Activated B cell treated with CpG ODN at 0.5 μM for 24 hours (primary cell): ENCODE results near the gene TIMM23B. TPM values are rescaled to one million over a fixed set of nuclear protein-coding genes. Genes with fewer than 3 reads are reported as not detected.
"Not testable (repeated sequence)": the region's sequence is repeated elsewhere in the genome, so short reads cannot be mapped to it uniquely, and the experiment has no call there.

Source experiments
- ATAC-seq: fragments of 200-7000 bp; cut with Tn5 transposase; one replicate; pipeline ENCODE4 v1.10.0; 2021; ENCODE audit warnings: low read depth, mild to moderate bottlenecking, moderate library complexity
- CTCF ChIA-PET: fragments of 350-600 bp; sonication (Branson Sonifier 250); formaldehyde crosslinking; loops from one replicate; lab custom pipeline; 2021; ENCODE audit warnings: antibody characterized with exemption; lab: Charles Lee
- POLR2A ChIA-PET: fragments of 350-600 bp; sonication (Branson Sonifier 250); formaldehyde crosslinking; loops from one replicate; lab custom pipeline; 2021; ENCODE audit warnings: antibody characterized with exemption; lab: Charles Lee
- DNase-seq: peaks from one replicate; pipeline ENCODE4 v3.0.0; 2022
- H3K27ac Mint-ChIP-seq: one replicate; pipeline ENCODE4 v1.8.0; 2020; ENCODE audit warnings: mixed read lengths
- H3K27me3 Mint-ChIP-seq: one replicate; pipeline ENCODE4 v1.8.0; 2021; ENCODE audit warnings: mixed read lengths
- H3K36me3 Mint-ChIP-seq: one replicate; pipeline ENCODE4 v1.8.0; 2021; ENCODE audit warnings: low read depth, mixed read lengths
- H3K4me1 Mint-ChIP-seq: one replicate; pipeline ENCODE4 v1.8.0; 2021; ENCODE audit warnings: mixed read lengths
- H3K4me3 Mint-ChIP-seq: one replicate; pipeline ENCODE4 v1.8.0; 2020; ENCODE audit warnings: mild to moderate bottlenecking, mixed read lengths
- H3K9me3 Mint-ChIP-seq: one replicate; pipeline ENCODE4 v1.8.0; 2020; ENCODE audit warnings: mixed read lengths
- intact Hi-C: fragments of 100-400 bp; cut with micrococcal nuclease; formaldehyde crosslinking; loops from one replicate; pipeline ENCODE4 v1.15.1; 2024
- total RNA-seq: library from RNA; stranded (reverse); gene quantifications from 2 replicates; pipeline ENCODE4 v1.2.3, GENCODE V29; 2022

The TIMM23B gene
- total RNA-seq, 1 donor from 2014 or later, result 33.3 TPM

DNA sequence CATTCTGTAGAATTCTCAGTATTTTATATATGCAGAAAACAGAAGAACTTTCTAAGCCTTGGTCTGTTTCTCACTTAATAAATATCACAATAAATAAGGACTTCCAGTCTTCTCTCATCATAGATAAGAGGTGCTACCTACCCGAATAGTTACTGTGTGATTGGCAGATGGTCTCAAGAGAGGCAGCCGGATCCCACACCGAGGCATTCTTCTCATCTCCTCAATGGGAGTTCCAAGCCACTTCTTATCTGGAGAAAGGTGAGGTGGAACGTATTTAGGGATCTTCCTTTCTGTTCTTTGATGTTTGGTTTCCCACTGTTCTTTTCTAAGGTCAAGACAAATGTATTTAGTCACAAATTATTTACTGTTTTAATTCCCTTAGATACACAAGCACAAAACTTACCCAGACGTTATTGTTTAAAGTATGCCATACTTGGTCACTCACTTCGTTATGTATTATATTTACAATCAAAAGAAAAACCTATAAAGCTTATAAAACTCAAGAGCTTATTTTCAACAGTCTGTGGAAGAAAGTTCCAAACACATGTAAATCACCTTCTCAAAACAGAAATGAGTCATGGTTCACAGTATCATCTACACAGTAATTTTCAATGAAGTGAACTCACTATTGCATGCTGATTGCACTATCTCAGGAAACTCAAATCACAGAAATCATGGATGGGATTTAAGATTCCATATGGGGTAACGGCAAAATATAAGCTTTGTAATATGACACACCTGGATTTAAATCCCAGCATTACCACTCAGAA is 9.7 kb upstream of the TIMM23B start:
- H3K4me3 Mint-ChIP-seq, H3K27ac Mint-ChIP-seq, intact Hi-C loops, POLR2A ChIA-PET, ATAC-seq, DNase-seq, H3K4me1 Mint-ChIP-seq, CTCF ChIA-PET, H3K27me3 Mint-ChIP-seq, H3K9me3 Mint-ChIP-seq: not testable (repeated sequence)
- H3K36me3 Mint-ChIP-seq, result peaks cover 25% of the 10 kb centered on the region

DNA sequence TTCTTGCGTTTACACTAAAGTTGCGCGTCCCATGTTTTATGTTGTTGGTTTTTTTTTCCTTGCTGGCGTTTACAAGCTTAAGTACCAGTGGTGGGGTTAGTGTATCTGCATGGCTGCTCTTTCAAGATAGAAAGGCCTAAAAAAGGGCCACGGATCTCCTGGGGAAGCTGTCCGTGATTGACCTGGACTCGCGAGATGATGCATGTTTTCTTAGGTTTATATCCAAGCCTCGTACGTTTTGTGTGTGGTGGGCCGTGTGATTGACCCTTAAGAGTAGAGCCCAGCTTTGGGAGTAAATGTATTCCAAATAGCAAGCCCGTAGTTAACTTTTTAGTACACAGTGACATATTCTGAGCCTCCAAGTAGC is 469 bp downstream of the TIMM23B start:
- H3K4me1 Mint-ChIP-seq, result peaks cover 38% of the 10 kb centered on the region
- H3K27me3 Mint-ChIP-seq, DNase-seq, H3K9me3 Mint-ChIP-seq, CTCF ChIA-PET: not testable (repeated sequence)
- POLR2A ChIA-PET, result interaction anchor here (1.2 kb wide), 1 partner anchor 403 kb away, joined by 3 read pairs; no protein-coding TSS in a partner anchor
- intact Hi-C loops, result loop anchor here (1.0 kb wide), 1 partner anchor 682 kb away; no protein-coding TSS in a partner anchor
- H3K27ac Mint-ChIP-seq, result peak overlapping the region; percentile 91
- peak overlapping the region; percentile 100 for H3K4me3 Mint-ChIP-seq
- ATAC-seq, result peak; percentile 2
- peaks cover 25% of the 10 kb centered on the region for H3K36me3 Mint-ChIP-seq

DNA sequence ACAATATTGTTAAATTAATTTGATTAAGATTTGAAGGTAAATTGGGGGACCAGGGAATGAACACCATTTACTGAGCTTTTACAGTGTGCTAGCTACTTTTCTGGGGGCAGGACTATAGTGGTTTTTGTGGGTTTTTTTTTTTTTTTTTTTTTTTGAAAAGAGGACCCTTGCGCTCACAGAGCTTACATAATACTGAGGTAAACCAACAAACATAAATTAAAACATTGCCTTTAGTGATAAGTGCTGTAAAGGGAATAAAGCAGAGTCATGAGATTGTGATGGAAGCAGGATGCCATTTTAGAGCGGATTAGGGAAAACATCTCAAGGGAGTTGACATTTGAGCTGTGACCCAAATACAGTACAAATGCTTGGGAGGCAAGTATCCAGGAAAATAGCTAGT is 1.8 kb downstream of the TIMM23B start:
- H3K27me3 Mint-ChIP-seq, CTCF ChIA-PET, intact Hi-C loops, ATAC-seq, POLR2A ChIA-PET, DNase-seq, H3K27ac Mint-ChIP-seq, H3K9me3 Mint-ChIP-seq: not testable (repeated sequence)
- peaks cover 28% of the 10 kb centered on the region for H3K36me3 Mint-ChIP-seq
- peaks cover 35% of the 10 kb centered on the region for H3K4me1 Mint-ChIP-seq
- peak overlapping the region; percentile 8 for H3K4me3 Mint-ChIP-seq

DNA sequence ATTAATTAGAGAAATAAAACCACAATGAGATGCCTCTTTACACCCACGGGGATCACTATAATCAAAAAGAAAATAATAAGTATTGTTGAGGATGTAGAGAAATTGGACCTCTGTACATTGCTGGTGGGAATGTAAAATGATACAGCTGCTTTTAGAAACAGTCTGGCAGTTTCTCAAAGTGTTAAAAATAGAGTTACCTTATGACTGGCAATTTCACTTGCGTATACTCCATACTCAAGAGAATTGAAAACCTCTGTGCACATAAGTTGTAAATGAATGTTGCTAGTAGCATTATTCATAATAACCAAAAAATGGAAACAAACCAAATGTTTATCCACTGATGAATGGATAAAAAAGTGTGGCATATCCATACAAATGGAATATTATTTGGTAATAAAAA is 6.3 kb downstream of the TIMM23B start:
- H3K9me3 Mint-ChIP-seq, H3K27ac Mint-ChIP-seq, H3K27me3 Mint-ChIP-seq, DNase-seq, ATAC-seq, POLR2A ChIA-PET, H3K4me1 Mint-ChIP-seq, intact Hi-C loops, H3K4me3 Mint-ChIP-seq, CTCF ChIA-PET: not testable (repeated sequence)
- peaks cover 34% of the 10 kb centered on the region for H3K36me3 Mint-ChIP-seq

DNA sequence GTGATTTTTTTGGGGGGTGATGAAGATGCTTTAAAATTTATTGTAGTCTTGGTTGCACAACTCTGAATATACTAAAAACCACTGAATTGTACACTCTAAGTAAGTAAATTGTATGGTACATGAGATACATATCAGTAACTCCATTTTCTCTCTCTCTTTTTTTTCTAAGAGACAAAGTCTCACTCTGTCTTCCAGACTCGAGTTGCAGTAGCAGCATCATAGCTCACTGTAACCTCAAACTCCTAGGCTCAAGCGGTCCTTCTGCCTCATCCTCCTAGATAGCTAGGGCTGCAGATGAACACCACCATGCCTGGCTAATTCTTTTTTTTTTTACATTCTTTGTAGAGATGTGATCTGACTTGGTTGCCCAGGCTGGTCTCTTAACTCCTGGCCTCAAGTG is 6.9 kb downstream of the TIMM23B start:
- not testable (repeated sequence) for H3K27ac Mint-ChIP-seq

DNA sequence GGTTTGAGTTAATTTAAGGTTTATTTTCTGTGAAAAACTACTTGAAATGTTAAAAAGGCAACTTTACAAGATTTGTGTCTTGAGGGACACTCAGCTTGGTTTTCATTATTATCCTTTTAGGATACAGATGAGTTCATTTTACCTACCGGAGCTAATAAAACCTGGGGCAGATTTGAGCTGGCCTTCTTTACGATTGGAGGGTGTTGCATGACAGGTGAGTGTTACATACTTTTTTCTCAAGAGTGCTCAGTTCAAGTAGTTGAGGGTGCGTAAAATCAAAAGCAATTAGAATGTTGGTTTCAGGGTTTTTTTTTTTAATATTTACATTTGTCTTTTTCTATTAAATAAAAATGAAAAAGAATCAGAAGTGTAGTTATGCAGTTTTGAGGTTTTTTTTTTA is 10.2 kb downstream of the TIMM23B start:
- CTCF ChIA-PET, result not testable (repeated sequence)

More for the DNA sequence above, 6.9 kb downstream of the TIMM23B start:
- H3K9me3 Mint-ChIP-seq, H3K27me3 Mint-ChIP-seq, intact Hi-C loops, H3K4me1 Mint-ChIP-seq, H3K4me3 Mint-ChIP-seq, DNase-seq, POLR2A ChIA-PET, CTCF ChIA-PET, ATAC-seq: not testable (repeated sequence)
- H3K36me3 Mint-ChIP-seq, result peaks cover 34% of the 10 kb centered on the region

DNA sequence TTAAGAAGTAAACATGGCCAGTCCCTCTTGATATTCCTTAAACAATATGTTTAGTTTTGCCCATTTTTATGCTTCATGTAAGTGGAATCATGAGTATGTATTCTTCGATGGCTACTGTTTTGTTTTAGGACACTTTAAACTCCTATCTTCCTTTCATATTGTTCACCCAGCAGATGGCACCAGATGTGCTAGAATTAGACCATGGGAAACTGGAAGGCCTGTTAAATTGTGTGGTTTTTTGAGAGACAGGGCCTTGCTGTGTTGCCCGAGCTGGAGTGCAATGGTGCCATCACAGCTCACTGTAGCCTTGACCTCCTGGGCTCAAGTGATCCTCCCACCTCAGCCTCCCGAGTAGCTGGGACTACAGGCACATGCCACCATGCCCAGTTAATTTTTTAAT is 11.3 kb downstream of the TIMM23B start:
- H3K27me3 Mint-ChIP-seq, H3K4me3 Mint-ChIP-seq, DNase-seq, H3K9me3 Mint-ChIP-seq, H3K27ac Mint-ChIP-seq, POLR2A ChIA-PET, CTCF ChIA-PET, H3K4me1 Mint-ChIP-seq, ATAC-seq, intact Hi-C loops: not testable (repeated sequence)
- peaks cover 42% of the 10 kb centered on the region for H3K36me3 Mint-ChIP-seq

More for the DNA sequence above, 10.2 kb downstream of the TIMM23B start:
- H3K27ac Mint-ChIP-seq, ATAC-seq, DNase-seq, H3K4me3 Mint-ChIP-seq, H3K9me3 Mint-ChIP-seq, H3K27me3 Mint-ChIP-seq, H3K4me1 Mint-ChIP-seq, POLR2A ChIA-PET, intact Hi-C loops: not testable (repeated sequence)
- peaks cover 40% of the 10 kb centered on the region for H3K36me3 Mint-ChIP-seq

DNA sequence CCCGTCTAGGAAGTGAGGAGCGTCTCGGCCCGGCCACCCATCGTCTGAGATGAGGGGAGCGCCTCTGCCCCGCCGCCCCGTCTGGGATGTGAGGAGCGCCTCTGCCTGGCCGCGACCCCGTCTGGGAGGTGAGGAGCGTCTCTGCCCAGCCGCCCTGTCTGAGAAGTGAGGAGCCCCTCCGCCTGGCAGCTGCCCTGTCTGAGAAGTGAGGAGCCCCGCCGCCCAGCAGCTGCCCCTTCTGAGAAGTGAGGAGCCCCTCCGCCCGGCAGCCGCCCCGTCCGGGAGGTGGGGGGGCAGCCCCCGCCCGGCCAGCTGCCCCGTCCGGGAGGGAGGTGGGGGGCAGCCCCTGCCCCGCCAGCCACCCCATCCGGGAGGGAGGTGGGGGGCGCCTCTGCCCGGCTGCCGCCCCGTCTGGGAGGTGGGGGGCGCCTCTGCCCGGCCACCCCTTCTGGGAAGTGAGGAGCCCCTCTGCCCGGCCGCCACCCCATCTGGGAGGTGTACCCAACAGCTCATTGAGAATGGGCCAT is 28.5 kb downstream of the TIMM23B start:
- H3K4me3 Mint-ChIP-seq, ATAC-seq, CTCF ChIA-PET, DNase-seq, intact Hi-C loops, H3K27ac Mint-ChIP-seq, POLR2A ChIA-PET, H3K4me1 Mint-ChIP-seq, H3K27me3 Mint-ChIP-seq, H3K9me3 Mint-ChIP-seq: not testable (repeated sequence)
- peaks cover 20% of the 10 kb centered on the region for H3K36me3 Mint-ChIP-seq

DNA sequence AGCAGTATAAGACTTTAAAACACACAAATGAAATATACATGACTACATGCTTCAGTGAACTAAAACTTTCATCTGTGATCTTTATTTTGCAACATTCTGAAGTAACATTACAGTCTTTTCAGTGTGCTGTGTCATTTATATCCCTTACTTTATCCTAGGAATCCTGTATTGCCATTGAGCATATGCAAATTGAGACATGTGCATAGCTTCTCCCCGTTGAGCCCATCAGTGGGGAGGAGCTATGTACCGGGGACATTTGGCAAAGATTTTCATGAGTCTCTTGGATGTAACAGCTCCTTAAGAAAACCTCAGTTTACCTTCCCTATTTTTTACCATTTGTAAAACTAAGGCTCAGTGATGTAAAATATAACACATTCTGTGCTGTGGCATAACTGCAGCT is 29.6 kb downstream of the TIMM23B start:
- DNase-seq, H3K9me3 Mint-ChIP-seq, H3K27ac Mint-ChIP-seq, POLR2A ChIA-PET, H3K27me3 Mint-ChIP-seq, H3K4me3 Mint-ChIP-seq, intact Hi-C loops, ATAC-seq, CTCF ChIA-PET, H3K4me1 Mint-ChIP-seq: not testable (repeated sequence)
- peaks cover 22% of the 10 kb centered on the region for H3K36me3 Mint-ChIP-seq

DNA sequence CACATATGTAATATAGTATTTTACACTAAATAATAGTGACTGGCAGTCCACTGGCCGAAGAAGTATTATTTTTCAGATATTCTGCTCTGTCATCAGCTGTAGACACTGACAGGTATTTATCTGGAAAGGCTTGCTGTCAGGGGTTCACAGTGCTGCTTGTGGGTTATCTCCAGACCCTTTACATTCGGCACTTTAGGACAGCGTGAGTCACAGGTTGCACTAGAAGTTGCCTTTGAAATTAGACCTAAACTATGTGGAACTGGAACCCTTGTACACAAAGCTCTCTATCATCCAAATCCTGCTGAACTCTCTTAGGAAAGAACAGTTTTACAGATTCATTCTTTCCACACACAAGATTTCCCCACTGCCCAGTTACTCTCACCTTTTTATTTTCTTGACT is 30.2 kb downstream of the TIMM23B start:
- ATAC-seq, CTCF ChIA-PET, H3K27me3 Mint-ChIP-seq, H3K4me3 Mint-ChIP-seq, intact Hi-C loops, H3K27ac Mint-ChIP-seq, H3K4me1 Mint-ChIP-seq, DNase-seq, POLR2A ChIA-PET, H3K9me3 Mint-ChIP-seq: not testable (repeated sequence)
- H3K36me3 Mint-ChIP-seq, result peaks cover 20% of the 10 kb centered on the region

DNA sequence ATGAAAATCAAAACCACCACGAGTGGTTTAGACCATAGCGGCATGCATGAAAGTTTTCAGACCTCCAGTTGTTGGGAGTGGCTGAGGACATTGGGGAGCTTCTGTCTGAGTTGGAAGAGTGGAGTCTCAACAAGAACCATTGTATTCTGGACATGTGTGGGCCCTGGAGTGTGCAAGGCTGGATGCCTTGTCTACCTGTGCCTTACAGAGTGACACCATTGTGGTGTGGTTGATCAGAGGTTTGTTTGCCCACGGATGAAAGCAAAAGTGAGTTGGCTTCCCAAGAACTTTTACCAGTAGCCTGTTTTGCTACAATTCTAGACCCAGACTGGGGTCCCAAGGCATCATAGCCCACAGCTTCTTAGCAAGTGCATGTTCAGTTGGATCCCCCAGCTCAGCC is 35.9 kb downstream of the TIMM23B start:
- peaks cover 20% of the 10 kb centered on the region for H3K36me3 Mint-ChIP-seq
- CTCF ChIA-PET, ATAC-seq, H3K9me3 Mint-ChIP-seq, H3K27ac Mint-ChIP-seq, POLR2A ChIA-PET, H3K4me3 Mint-ChIP-seq, intact Hi-C loops, H3K4me1 Mint-ChIP-seq, DNase-seq, H3K27me3 Mint-ChIP-seq: not testable (repeated sequence)

DNA sequence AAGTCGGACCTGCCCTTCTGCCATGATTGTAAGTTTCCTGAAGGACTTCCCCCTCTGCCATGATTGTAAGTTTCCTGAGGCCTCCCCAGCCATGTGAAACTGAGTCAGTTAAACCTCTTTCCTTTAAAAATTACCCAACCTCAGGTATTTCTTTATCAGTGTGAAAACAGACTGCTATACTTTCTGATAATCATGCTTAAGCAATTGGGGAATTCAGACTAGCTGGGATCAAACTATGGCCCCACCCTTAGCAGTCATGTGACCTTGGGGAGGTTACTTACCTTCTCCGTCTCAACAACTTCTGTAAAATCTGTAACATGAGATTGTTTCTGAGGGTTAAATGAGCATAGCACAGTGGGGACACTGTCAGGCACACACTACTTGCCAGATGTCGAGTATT is 45.4 kb downstream of the TIMM23B start:
- POLR2A ChIA-PET, result not testable (repeated sequence)

More for the DNA sequence above, 45.4 kb downstream of the TIMM23B start:
- intact Hi-C loops, DNase-seq, H3K9me3 Mint-ChIP-seq, H3K4me3 Mint-ChIP-seq, CTCF ChIA-PET, H3K4me1 Mint-ChIP-seq, ATAC-seq, H3K27ac Mint-ChIP-seq, H3K27me3 Mint-ChIP-seq: not testable (repeated sequence)
- H3K36me3 Mint-ChIP-seq, result peaks cover 16% of the 10 kb centered on the region
